Stimulated activated CD4-positive, alpha-beta T cell treated with anti-CD3 and anti-CD28 coated beads, Interleukin-1b, Interleukin-23, amount 100 ng/mL, for 1 hour (primary cell): ENCODE measurements around the gene TMEM184B.
"Not testable (repeated sequence)": the region's sequence is repeated elsewhere in the genome, so short reads cannot be mapped to it uniquely, and the experiment has no call there.

Source experiments
- DNase-seq, 2 donors: peaks; one replicate each; pipeline ENCODE4 v3.0.0-alpha.2; 2020; ENCODE audit warnings: low read depth in 2 of 2

The TMEM184B gene

GRCh38 chr22:38181453-38182200 is 91.2 kb downstream of the TMEM184B start, which contains the start of gene PLA2G6:
PLA2G6 (minus strand) TSS chr22:38181830; CDS start chr22:38169426, 12,404 bp downstream.
- peak; percentile 89 to 95 for DNase-seq

- DNase-seq: no peak
These were observed 91.9 kb downstream of the TMEM184B start for GRCh38 chr22:38180841-38181452.

- not testable (repeated sequence) for DNase-seq
These were observed 94.2 kb downstream of the TMEM184B start for GRCh38 chr22:38178605-38178937.

- no peak for DNase-seq
These were observed 94.7 kb downstream of the TMEM184B start for GRCh38 chr22:38177926-38178604.

DNA sequence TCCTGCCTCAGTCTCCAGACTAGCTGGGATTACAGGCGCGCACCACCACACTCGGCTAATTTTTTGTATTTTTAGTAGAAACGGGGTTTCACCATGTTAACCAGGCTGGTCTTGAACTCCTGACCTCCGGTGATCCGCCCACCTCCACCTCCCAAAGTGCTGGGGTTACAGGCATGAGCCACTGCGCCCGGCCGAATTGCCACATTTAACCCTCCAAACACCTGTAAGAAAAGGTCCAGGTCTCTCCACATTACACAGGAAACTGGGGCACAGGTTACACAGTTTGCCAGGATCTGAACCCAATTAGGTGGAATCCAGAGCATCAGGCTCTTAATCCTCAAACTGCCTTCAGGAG is 95.3 kb downstream of the TMEM184B start:
- not testable (repeated sequence) for DNase-seq

- DNase-seq: no peak
These were observed 95.8 kb downstream of the TMEM184B start for GRCh38 chr22:38177044-38177443.

DNA sequence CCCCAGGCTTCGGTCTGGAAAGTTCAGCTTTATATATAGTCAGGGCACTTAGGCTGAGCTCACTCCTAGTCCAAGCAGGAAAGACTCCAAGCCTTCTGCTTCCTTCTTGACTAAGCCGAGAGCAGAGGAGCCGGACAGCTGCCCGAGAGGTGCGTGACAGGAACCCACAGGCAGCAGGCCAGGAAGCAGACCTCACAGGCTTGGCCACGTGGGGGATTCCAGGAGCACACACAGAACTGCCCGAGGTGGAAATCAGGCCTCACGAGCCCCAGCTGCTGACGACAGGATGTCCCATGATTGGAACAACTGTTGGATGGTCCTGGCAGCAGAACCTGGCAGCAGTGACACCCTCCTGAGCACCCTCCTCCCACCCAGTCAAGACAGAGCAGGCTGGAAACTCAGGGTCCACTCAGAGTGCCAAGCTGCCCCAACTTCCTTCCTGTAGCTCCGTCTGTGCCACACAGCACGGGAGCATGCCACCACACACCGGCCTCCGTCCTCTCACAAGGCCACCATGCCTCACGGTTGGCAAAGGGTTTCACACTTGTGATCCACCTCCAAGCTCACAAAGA is 96.6 kb downstream of the TMEM184B start:
- no peak for DNase-seq

- no peak for DNase-seq
These were observed 97.3 kb downstream of the TMEM184B start for GRCh38 chr22:38175206-38176118.

DNA sequence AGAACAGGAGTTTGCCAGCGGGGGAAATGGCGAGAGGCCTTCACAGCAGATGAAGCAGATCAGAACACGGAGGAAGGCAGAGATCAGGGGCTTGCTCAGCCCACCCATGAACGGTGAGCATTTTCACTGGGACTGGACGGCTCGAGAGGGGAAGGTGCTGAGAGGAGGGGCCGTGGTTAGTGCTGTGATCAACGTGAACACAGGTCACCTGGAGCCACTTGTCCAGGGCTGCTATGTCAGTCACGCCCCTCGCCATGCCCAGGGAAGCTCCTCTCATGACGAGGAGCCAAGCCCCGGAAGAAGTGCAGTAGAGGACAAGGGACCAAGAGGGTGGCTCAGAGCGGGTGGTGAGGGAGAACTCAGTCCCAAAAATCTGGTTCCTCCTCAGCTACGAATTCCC is 98.2 kb downstream of the TMEM184B start:
- DNase-seq: no peak

DNA sequence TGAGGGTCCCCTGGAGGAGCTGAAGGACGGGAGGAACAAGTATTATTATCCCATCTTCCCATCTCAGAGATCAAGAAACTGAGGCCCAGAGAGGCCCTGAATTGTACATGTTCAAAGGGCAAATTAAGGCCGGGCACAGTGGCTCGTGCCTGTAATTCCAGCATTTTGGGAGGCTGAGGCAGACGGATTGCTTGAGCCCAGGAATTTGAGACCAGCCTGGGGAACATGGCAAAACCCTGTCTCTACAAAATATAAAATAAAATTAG is 99.2 kb downstream of the TMEM184B start:
- DNase-seq: no peak

DNA sequence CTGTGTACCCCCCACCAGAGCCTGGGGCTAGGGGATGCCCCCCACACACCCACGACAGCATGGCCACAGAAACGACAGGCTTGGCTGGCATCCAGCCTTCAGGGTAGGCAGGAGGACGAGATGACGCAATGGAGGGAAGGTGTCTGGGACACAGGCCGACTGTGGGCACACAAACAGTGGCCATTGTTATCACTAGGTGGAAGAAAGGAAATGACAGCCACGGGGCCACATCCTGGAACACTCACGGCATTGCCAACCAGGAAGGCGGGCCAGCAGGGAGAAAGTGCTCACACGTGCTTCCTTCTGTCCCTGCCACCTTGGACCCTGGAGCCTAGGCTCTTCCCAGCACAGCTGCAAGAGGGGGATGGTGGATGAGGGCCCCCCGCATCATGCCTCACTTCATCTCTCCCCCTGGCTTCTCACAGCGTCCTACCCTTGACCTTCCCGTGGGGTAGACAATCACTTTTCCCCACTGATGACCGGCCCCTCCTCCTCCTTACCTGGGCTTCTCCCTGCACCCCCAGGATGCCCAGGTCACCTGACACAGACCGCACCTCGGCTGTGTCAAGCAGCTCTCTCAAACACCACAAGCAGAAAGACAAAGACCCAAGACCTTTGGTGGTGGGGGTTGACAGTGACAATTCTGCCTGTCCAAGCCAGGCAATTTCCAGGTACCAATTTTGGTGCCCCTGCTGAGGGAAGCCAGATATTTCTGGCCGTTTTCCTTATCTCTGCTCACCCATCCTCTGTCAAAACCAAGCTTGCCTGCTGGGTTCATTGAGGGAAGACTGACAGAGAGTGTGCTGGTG is 99.8 kb downstream of the TMEM184B start:
- no peak for DNase-seq

GRCh38 chr22:38171927-38172831 is 100.6 kb downstream of the TMEM184B start:
- DNase-seq: no peak

- no peak for DNase-seq
These were observed 102.3 kb downstream of the TMEM184B start for GRCh38 chr22:38170469-38170868.
